SU-DHL-6 (cell line): ENCODE results near the gene MED12L.

Source experiments
- H2AFZ ChIP-seq: fragments of 200-600 bp; sonication (generic); 2 replicates; pipeline ENCODE4 v1.6.1; 2014; ENCODE audit warnings: low read depth, mild to moderate bottlenecking, moderate library complexity, mixed read lengths, antibody characterized with exemption, low read length; ENCODE audit not compliant: severe bottlenecking
- H3F3A ChIP-seq: fragments of 200-600 bp; shearing (Covaris generic); 2 replicates; pipeline ENCODE4 v1.6.0; 2016; ENCODE audit warnings: antibody characterized with exemption, mild to moderate bottlenecking; ENCODE audit not compliant: insufficient read depth
- H3K27ac ChIP-seq: fragments of 200-600 bp; sonication (generic); 2 replicates; pipeline ENCODE4 v1.5.1; 2016; ENCODE audit warnings: low read depth, mild to moderate bottlenecking, low read length, moderate library complexity, mixed read lengths
- H3K27me3 ChIP-seq: fragments of 200-600 bp; sonication (generic), shearing (Covaris generic); 2 replicates; pipeline ENCODE4 v1.6.0; 2014; ENCODE audit warnings: mild to moderate bottlenecking, low read length
- H3K36me3 ChIP-seq: fragments of 200-600 bp; sonication (generic); 2 replicates; pipeline ENCODE4 v1.6.1; 2014; ENCODE audit warnings: mild to moderate bottlenecking, low read length, mixed read lengths
- H3K4me2 ChIP-seq: fragments of 300-600, 200-600 bp; shearing (Covaris generic), sonication (generic); 2 replicates; pipeline ENCODE4 v1.6.0; 2014; ENCODE audit warnings: low read length, low read depth, mild to moderate bottlenecking; ENCODE audit not compliant: poor library complexity, severe bottlenecking
- H3K4me3 ChIP-seq: fragments of 200-600 bp; sonication (generic); 2 replicates; pipeline ENCODE4 v1.5.1; 2014; ENCODE audit warnings: antibody characterized with exemption, low read length, mild to moderate bottlenecking, mixed read lengths; ENCODE audit not compliant: insufficient read depth, poor library complexity, severe bottlenecking
- H3K79me2 ChIP-seq: fragments of 200-600 bp; sonication (generic); 2 replicates; pipeline ENCODE4 v1.6.1; 2014; ENCODE audit warnings: mild to moderate bottlenecking, low read length, moderate library complexity; ENCODE audit not compliant: insufficient read depth
- H3K9ac ChIP-seq: fragments of 200-600 bp; sonication (generic); 2 replicates; pipeline ENCODE4 v1.7.0; 2014; ENCODE audit warnings: mild to moderate bottlenecking, low read length
- H3K9me2 ChIP-seq: fragments of 200-600 bp; sonication (generic); replicated peaks from 2 replicates; pipeline ENCODE4 v1.6.1; 2014; ENCODE audit warnings: low read length; ENCODE audit not compliant: insufficient read depth
- H3K9me3 ChIP-seq: fragments of 200-600 bp; sonication (generic); 2 replicates; pipeline ENCODE4 v1.6.1; 2014; ENCODE audit warnings: low read length, mixed read lengths; ENCODE audit not compliant: insufficient read depth
- H4K20me1 ChIP-seq: fragments of 200-600 bp; sonication (generic); 2 replicates; pipeline ENCODE4 v1.6.1; 2014; ENCODE audit warnings: low read depth, mild to moderate bottlenecking, antibody characterized with exemption, low read length, moderate library complexity, mixed read lengths
- EZH2phosphoT487 ChIP-seq: fragments of 200-600 bp; sonication (generic), shearing (Covaris generic); conservative IDR thresholded peaks from 2 replicates; pipeline ENCODE4 v1.6.1; 2018; ENCODE audit warnings: mild to moderate bottlenecking, antibody characterized with exemption, low read length, moderate library complexity, mixed read lengths
- TF ChIP-seq, protein P1 (sequence below): fragments of 200-600 bp; sonication (generic); IDR thresholded peaks from one replicate; pipeline ENCODE4 v1.5.1; 2017; ENCODE audit warnings: antibody characterized with exemption, mild to moderate bottlenecking, low read length, moderate library complexity; ENCODE audit not compliant: insufficient read depth, poor library complexity, severe bottlenecking

Gene MED12L

DNA sequence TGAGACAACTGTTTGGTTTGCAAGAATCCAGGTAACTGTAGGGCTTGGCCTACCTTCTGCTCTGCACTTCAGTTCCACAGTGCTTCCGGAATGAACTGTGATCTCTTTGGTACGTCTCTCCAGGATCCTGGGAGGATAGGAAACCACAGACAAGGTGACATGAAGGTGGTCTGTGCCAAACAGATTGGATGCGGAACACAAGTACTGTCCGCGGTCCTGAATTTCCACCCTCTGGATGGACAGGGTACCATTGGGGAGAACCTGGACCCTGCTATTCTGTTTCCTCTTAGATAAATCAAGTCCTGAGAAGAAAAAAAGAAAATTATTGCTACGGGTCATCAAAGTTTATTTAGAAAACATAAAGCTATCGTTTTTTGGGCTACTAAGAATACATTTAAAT is 358.1 kb downstream of the MED12L start:
- Histone ChIP-seq H3K36me3 (no peaks in the 10 kb centered on the region), H4K20me1 (no peaks in the 10 kb centered on the region), H3F3A (0 out of 2 replicates have a peak, but pooled peaks cover 3% of the 10 kb centered on the region), H3K27me3 (no peaks in the 10 kb centered on the region), H3K9ac (no peak overlapping the region), H3K9me3 (no peaks in the 10 kb centered on the region), H3K4me2 (no peak overlapping the region), H3K4me3 (no peak overlapping the region), H3K9me2 (no peaks in the 10 kb centered on the region), H2AFZ (no peak overlapping the region), H3K79me2 (no peaks in the 10 kb centered on the region), H3K27ac (no peak overlapping the region)
- TF ChIP-seq, protein P1, sequence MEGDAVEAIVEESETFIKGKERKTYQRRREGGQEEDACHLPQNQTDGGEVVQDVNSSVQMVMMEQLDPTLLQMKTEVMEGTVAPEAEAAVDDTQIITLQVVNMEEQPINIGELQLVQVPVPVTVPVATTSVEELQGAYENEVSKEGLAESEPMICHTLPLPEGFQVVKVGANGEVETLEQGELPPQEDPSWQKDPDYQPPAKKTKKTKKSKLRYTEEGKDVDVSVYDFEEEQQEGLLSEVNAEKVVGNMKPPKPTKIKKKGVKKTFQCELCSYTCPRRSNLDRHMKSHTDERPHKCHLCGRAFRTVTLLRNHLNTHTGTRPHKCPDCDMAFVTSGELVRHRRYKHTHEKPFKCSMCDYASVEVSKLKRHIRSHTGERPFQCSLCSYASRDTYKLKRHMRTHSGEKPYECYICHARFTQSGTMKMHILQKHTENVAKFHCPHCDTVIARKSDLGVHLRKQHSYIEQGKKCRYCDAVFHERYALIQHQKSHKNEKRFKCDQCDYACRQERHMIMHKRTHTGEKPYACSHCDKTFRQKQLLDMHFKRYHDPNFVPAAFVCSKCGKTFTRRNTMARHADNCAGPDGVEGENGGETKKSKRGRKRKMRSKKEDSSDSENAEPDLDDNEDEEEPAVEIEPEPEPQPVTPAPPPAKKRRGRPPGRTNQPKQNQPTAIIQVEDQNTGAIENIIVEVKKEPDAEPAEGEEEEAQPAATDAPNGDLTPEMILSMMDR = no peak
- TF ChIP-seq EZH2phosphoT487 = no peak

DNA sequence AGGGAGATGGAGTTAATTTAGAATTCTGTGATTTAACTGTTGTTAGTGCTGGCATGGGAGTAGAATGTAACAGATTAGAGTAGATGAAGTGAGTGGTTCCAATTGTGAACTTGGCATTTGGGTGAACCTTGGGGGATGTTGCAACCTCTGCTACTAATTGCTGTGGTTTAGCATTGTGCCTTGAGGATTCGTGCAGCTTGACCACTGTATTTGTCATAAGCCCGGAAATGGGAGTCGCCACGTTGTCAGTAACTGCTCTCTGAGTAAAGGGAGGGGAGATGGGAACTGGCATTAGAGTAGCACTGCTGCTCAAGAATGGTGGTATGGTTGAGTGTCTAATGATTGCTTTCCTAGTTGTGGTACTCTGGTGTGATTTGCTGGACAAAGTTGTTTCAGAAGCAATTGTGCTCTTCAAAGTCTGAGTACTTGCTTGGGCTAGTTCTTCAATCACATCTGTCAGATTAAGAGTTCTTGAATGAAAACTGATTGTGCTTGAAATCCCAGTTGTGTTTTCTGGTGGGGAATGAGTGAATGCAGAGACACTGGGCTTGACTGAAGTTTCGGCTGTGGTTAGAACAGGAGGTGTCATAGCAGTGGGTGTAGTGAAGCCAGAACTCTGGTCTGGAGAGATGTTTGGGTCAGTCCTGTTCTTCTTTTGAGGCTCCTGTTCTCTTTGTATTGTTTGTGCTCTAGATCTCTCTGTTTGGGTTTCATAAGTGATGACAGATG is 360.0 kb downstream of the MED12L start:
- no peak overlapping the region for H2AFZ ChIP-seq
- no peaks in the 10 kb centered on the region for H3K27me3 ChIP-seq
- no peak for TF ChIP-seq EZH2phosphoT487
- TF ChIP-seq, protein P1 = no peak
- H3K27ac ChIP-seq = no peak overlapping the region
- no peak overlapping the region for H3K4me2 ChIP-seq
- H3F3A ChIP-seq = no peaks in the 10 kb centered on the region
- H3K4me3 ChIP-seq = no peak overlapping the region
- no peaks in the 10 kb centered on the region for H4K20me1 ChIP-seq
- no peaks in the 10 kb centered on the region for H3K9me3 ChIP-seq
- H3K36me3 ChIP-seq = no peaks in the 10 kb centered on the region
- no peak overlapping the region for H3K9ac ChIP-seq
- no peaks in the 10 kb centered on the region for H3K79me2 ChIP-seq
- no peaks in the 10 kb centered on the region for H3K9me2 ChIP-seq

DNA sequence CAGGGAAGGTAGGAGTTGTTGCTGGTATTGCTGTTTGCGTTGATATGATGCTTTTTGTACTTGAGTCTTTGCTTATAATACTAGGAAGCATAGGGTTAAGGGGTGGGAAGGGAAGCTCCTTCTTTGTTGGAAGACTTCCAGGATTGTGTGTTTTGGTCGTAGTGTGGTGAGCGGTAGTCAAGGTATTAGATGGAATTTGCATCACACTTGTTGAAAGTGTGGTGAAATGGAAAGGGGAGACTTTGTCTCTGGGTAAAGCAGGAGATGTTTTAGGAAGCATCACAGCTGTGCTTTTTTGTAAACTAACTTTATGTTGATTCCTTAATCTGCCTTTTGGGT is 360.5 kb downstream of the MED12L start:
- H3K9me3 ChIP-seq = no peaks in the 10 kb centered on the region
- H4K20me1 ChIP-seq = no peaks in the 10 kb centered on the region
- H3F3A ChIP-seq = no peaks in the 10 kb centered on the region
- H3K27ac ChIP-seq = no peak overlapping the region
- no peaks in the 10 kb centered on the region for H3K36me3 ChIP-seq
- no peaks in the 10 kb centered on the region for H3K79me2 ChIP-seq
- TF ChIP-seq, protein P1 = no peak
- no peak for TF ChIP-seq EZH2phosphoT487
- H2AFZ ChIP-seq = no peak overlapping the region
- H3K4me3 ChIP-seq = no peak overlapping the region
- H3K9ac ChIP-seq = no peak overlapping the region
- no peaks in the 10 kb centered on the region for H3K9me2 ChIP-seq
- no peaks in the 10 kb centered on the region for H3K27me3 ChIP-seq
- no peak overlapping the region for H3K4me2 ChIP-seq
